Activated T-cell treated with anti-CD3 and anti-CD28 coated beads, Interleukin-2, amount 50 U/mL, for 72 hours (primary cell): ENCODE data around the gene PTPRR. TPM values are rescaled to one million over a fixed set of nuclear protein-coding genes. Genes with fewer than 3 reads are reported as not detected.
A peak's percentile ranks its signal among the peaks of the same experiment; 100 is the strongest.

ENCODE experiments used
- ATAC-seq, 2 donors: fragments of 150-1000 bp; cut with Tn5 transposase; replicated peaks in 1 of 2; 2 replicates each; pipeline ENCODE4 v1.10.0; 2021; ENCODE audit warnings: moderate library complexity in 2 of 2, mild to moderate bottlenecking in 1 of 2
- DNase-seq, 2 donors: peaks; one replicate each; pipeline ENCODE4 v3.0.0; 2021 to 2022; ENCODE audit warnings: mixed read lengths in 1 of 2
- H3K27ac Mint-ChIP-seq: one replicate; pipeline ENCODE4 v1.8.0; 2022; ENCODE audit warnings: mild to moderate bottlenecking, moderate library complexity, mixed read lengths
- H3K27me3 Mint-ChIP-seq: one replicate; pipeline ENCODE4 v1.8.0; 2022; ENCODE audit warnings: low read depth, mixed read lengths
- H3K36me3 Mint-ChIP-seq, 2 donors: one replicate each; pipeline ENCODE4 v1.8.0; 2022; ENCODE audit warnings: mixed read lengths in 2 of 2, mild to moderate bottlenecking in 1 of 2; ENCODE audit not compliant: insufficient read depth in 2 of 2
- H3K4me1 Mint-ChIP-seq: one replicate; pipeline ENCODE4 v1.8.0; 2022; ENCODE audit warnings: low read depth, mixed read lengths
- H3K4me3 Mint-ChIP-seq, 2 donors: one replicate each; pipeline ENCODE4 v1.8.0; 2022; ENCODE audit warnings: mild to moderate bottlenecking in 2 of 2, mixed read lengths in 2 of 2, moderate library complexity in 2 of 2
- H3K9me3 Mint-ChIP-seq, 2 donors: one replicate each; pipeline ENCODE4 v1.8.0; 2022; ENCODE audit warnings: mixed read lengths in 2 of 2
- total RNA-seq, 2 donors: library from RNA; stranded (reverse); gene quantifications; one replicate each; pipeline ENCODE4 v1.2.3, GENCODE V29; 2022

PTPRR gene
- total RNA-seq, result not detected

- Mint-ChIP-seq H3K27me3 (peaks cover 10% of the 10 kb centered on the region), H3K9me3 (peaks cover 1 to 2% of the 10 kb centered on the region in 2 donors), H3K27ac (no peak within 1 kb of the TSS), H3K36me3 (no peaks in the 10 kb centered on the region), H3K4me3 (no peak within 1 kb of the TSS), H3K4me1 (no peaks in the 10 kb centered on the region)
- ATAC-seq, result no peak
- no peak for DNase-seq
Measured at GRCh38 chr12:70920251-70920851, at the start of gene PTPRR. Gene PTPRR, minus strand, starts transcription at chr12:70920738. Its CDS starts 348 bp downstream, at chr12:70920390.

GRCh38 chr12:70966996-70967790, 46.7 kb upstream of the PTPRR start:
- no peaks in the 10 kb centered on the region for H3K36me3 Mint-ChIP-seq
- H3K4me1 Mint-ChIP-seq, result no peaks in the 10 kb centered on the region
- ATAC-seq (no peak), DNase-seq (no peak)
- H3K9me3 Mint-ChIP-seq, result peaks cover 1 to 4% of the 10 kb centered on the region in 2 donors
- H3K27me3 Mint-ChIP-seq, result no peaks in the 10 kb centered on the region
- H3K4me3 Mint-ChIP-seq, result no peak overlapping the region
- no peak overlapping the region for H3K27ac Mint-ChIP-seq

- Mint-ChIP-seq H3K36me3 (no peaks in the 10 kb centered on the region), H3K9me3 (peaks cover 3 to 4% of the 10 kb centered on the region in 2 donors), H3K27ac (no peak overlapping the region), H3K4me3 (no peak overlapping the region), H3K27me3 (no peaks in the 10 kb centered on the region), H3K4me1 (no peaks in the 10 kb centered on the region)
- ATAC-seq (no peak), DNase-seq (no peak)
Measured at GRCh38 chr12:70966046-70966445, 45.5 kb upstream of the PTPRR start.

GRCh38 chr12:70964867-70965510, 44.5 kb upstream of the PTPRR start:
- H3K36me3 Mint-ChIP-seq, result no peaks in the 10 kb centered on the region
- H3K4me3 Mint-ChIP-seq, result no peak overlapping the region
- DNase-seq (no peak), ATAC-seq (no peak)
- H3K9me3 Mint-ChIP-seq, result peaks cover 3 to 4% of the 10 kb centered on the region in 2 donors
- H3K4me1 Mint-ChIP-seq, result no peaks in the 10 kb centered on the region
- H3K27me3 Mint-ChIP-seq, result no peaks in the 10 kb centered on the region
- peak overlapping the region; percentile 33 for H3K27ac Mint-ChIP-seq

- Mint-ChIP-seq H3K9me3 (peaks cover 3% of the 10 kb centered on the region in 2 donors), H3K4me1 (no peaks in the 10 kb centered on the region), H3K27ac (no peak overlapping the region), H3K36me3 (no peaks in the 10 kb centered on the region), H3K4me3 (no peak overlapping the region), H3K27me3 (no peaks in the 10 kb centered on the region)
- no peak for ATAC-seq
- DNase-seq, result no peak
Measured at GRCh38 chr12:70963081-70963660, 42.6 kb upstream of the PTPRR start.

- H3K36me3 Mint-ChIP-seq, result no peaks in the 10 kb centered on the region
- peak overlapping the region; percentile 33 for H3K27ac Mint-ChIP-seq
- ATAC-seq (no peak), DNase-seq (no peak)
- H3K27me3 Mint-ChIP-seq, result no peaks in the 10 kb centered on the region
- peaks cover 3% of the 10 kb centered on the region in 2 donors for H3K9me3 Mint-ChIP-seq
- no peaks in the 10 kb centered on the region for H3K4me1 Mint-ChIP-seq
- H3K4me3 Mint-ChIP-seq, result no peak overlapping the region
Measured at GRCh38 chr12:70962226-70962794, 41.8 kb upstream of the PTPRR start.

- DNase-seq, result no peak
- Mint-ChIP-seq H3K27me3 (no peaks in the 10 kb centered on the region), H3K9me3 (peaks cover 3 to 7% of the 10 kb centered on the region in 2 donors), H3K36me3 (no peaks in the 10 kb centered on the region), H3K4me3 (no peak overlapping the region), H3K4me1 (no peaks in the 10 kb centered on the region), H3K27ac (no peak overlapping the region)
- ATAC-seq, result no peak
Measured at GRCh38 chr12:70960484-70960883, 39.9 kb upstream of the PTPRR start.

GRCh38 chr12:70955415-70955814, 34.9 kb upstream of the PTPRR start:
- Mint-ChIP-seq H3K27ac (no peak overlapping the region), H3K4me1 (no peaks in the 10 kb centered on the region), H3K36me3 (no peaks in the 10 kb centered on the region), H3K9me3 (peaks cover 0 to 4% of the 10 kb centered on the region in 2 donors), H3K4me3 (no peak overlapping the region), H3K27me3 (no peaks in the 10 kb centered on the region)
- no peak for DNase-seq
- no peak for ATAC-seq

GRCh38 chr12:70950451-70950850, 29.9 kb upstream of the PTPRR start:
- Mint-ChIP-seq H3K36me3 (no peaks in the 10 kb centered on the region), H3K9me3 (peaks cover 1 to 4% of the 10 kb centered on the region in 2 donors), H3K27ac (no peak overlapping the region), H3K4me1 (no peaks in the 10 kb centered on the region), H3K27me3 (no peaks in the 10 kb centered on the region), H3K4me3 (no peak overlapping the region)
- DNase-seq (no peak), ATAC-seq (no peak)

GRCh38 chr12:70948976-70949336, 28.4 kb upstream of the PTPRR start:
- Mint-ChIP-seq H3K4me1 (no peaks in the 10 kb centered on the region), H3K4me3 (no peak overlapping the region)

GRCh38 chr12:70948236-70948975, 27.9 kb upstream of the PTPRR start:
- no peak overlapping the region for H3K27ac Mint-ChIP-seq
- H3K27me3 Mint-ChIP-seq, result no peaks in the 10 kb centered on the region
- H3K9me3 Mint-ChIP-seq, result peaks cover 1 to 6% of the 10 kb centered on the region in 2 donors
- H3K4me3 Mint-ChIP-seq, result no peak overlapping the region
- no peak for ATAC-seq
- no peaks in the 10 kb centered on the region for H3K36me3 Mint-ChIP-seq
- no peak for DNase-seq
- no peaks in the 10 kb centered on the region for H3K4me1 Mint-ChIP-seq

More at GRCh38 chr12:70948976-70949336, 28.4 kb upstream of the PTPRR start:
- peaks cover 1 to 6% of the 10 kb centered on the region in 2 donors for H3K9me3 Mint-ChIP-seq
- no peak overlapping the region for H3K27ac Mint-ChIP-seq
- H3K36me3 Mint-ChIP-seq, result no peaks in the 10 kb centered on the region
- DNase-seq (no peak), ATAC-seq (no peak)
- H3K27me3 Mint-ChIP-seq, result no peaks in the 10 kb centered on the region

GRCh38 chr12:70936203-70936813, 15.8 kb upstream of the PTPRR start:
- ATAC-seq (no peak), DNase-seq (no peak)
- Mint-ChIP-seq H3K4me1 (no peaks in the 10 kb centered on the region), H3K4me3 (no peak overlapping the region), H3K27me3 (no peaks in the 10 kb centered on the region), H3K36me3 (no peaks in the 10 kb centered on the region), H3K27ac (no peak overlapping the region), H3K9me3 (peaks cover 0 to 2% of the 10 kb centered on the region in 2 donors)
